ENCODE measurements around the gene MTHFS.

Gene MTHFS

DNA sequence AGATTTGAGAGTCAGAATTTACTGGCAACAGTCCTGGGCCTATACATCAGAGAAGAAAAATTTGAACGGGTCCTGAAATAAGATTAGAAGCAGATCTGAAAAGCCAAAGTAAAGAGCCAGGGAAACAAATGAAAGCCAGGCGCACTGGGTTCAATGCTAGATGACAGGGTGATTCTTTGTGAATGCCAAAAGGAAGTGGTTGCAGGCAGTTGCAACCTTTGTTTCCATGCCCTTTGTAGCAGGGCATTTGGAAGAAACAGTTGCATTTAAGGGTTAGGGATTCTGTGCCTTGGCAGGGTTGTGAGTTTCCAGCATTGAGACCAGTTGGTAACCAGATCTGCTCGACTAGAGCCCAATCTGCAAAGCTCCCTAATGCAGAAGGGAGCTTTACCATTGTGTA, 36.4 kb upstream of the MTHFS start:
- no peaks in the 10 kb centered on the region for H3K4me1 ChIP-seq (ENCODE audit: control insufficient read depth, low read length)
- no peaks in the 10 kb centered on the region for H3K9me3 ChIP-seq (ENCODE audit: control insufficient read depth, insufficient read depth, low read length)
- TF ChIP-seq, protein P1, sequence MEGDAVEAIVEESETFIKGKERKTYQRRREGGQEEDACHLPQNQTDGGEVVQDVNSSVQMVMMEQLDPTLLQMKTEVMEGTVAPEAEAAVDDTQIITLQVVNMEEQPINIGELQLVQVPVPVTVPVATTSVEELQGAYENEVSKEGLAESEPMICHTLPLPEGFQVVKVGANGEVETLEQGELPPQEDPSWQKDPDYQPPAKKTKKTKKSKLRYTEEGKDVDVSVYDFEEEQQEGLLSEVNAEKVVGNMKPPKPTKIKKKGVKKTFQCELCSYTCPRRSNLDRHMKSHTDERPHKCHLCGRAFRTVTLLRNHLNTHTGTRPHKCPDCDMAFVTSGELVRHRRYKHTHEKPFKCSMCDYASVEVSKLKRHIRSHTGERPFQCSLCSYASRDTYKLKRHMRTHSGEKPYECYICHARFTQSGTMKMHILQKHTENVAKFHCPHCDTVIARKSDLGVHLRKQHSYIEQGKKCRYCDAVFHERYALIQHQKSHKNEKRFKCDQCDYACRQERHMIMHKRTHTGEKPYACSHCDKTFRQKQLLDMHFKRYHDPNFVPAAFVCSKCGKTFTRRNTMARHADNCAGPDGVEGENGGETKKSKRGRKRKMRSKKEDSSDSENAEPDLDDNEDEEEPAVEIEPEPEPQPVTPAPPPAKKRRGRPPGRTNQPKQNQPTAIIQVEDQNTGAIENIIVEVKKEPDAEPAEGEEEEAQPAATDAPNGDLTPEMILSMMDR (IDR thresholded peaks at IDR 0.05; ENCODE audit: low read depth, low read length, poor library complexity, severe bottlenecking), result no peak
- TF ChIP-seq EZH2phosphoT487 (IDR thresholded peaks at IDR 0.05; ENCODE audit: borderline replicate concordance, low read length), result no peak
- no peaks in the 10 kb centered on the region for H3F3A ChIP-seq (ENCODE audit: control insufficient read depth, insufficient read depth)
- H3K27ac ChIP-seq (ENCODE audit: low read depth, low read length), result no peak overlapping the region
- H3K79me2 ChIP-seq (ENCODE audit: control insufficient read depth, low read length), result no peaks in the 10 kb centered on the region
- no peak overlapping the region for H3K4me3 ChIP-seq (ENCODE audit: low read length)
- no peaks in the 10 kb centered on the region for H4K20me1 ChIP-seq (ENCODE audit: control insufficient read depth, insufficient read depth, low read depth, low read length)
- H3K4me2 ChIP-seq (ENCODE audit: low read length), result no peak overlapping the region
- H3K27me3 ChIP-seq (ENCODE audit: control insufficient read depth, low read length), result peaks cover 1% of the 10 kb centered on the region; the same call in 1 of the 2 replicates
- H3K9me2 ChIP-seq (replicated peaks; ENCODE audit: control insufficient read depth, low read length), result no peaks in the 10 kb centered on the region
- no peaks in the 10 kb centered on the region for H3K36me3 ChIP-seq (ENCODE audit: control insufficient read depth, low read length)

DNA sequence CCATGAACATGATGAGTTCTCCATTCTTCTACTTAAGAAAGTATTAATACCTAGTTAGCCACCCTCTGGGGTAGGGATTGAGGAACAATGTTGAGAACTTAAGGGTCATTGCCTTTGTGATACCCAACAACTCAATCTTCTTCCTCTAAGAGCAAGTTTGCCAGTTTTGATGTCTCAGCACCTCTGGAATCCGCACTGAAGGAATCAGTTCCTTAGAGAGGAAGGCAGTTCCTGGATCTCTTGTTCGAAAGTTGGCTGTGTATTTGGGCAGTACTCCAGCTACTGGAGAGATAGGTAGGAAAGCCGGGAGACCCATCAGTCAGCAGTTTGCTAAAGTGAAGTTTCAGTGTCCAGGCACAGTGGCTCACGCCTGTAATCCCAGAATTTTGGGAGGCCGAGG, 35.6 kb upstream of the MTHFS start:
- Histone ChIP-seq H3F3A (ENCODE audit: control insufficient read depth, insufficient read depth) (no peaks in the 10 kb centered on the region), H3K36me3 (ENCODE audit: control insufficient read depth, low read length) (no peaks in the 10 kb centered on the region), H4K20me1 (ENCODE audit: control insufficient read depth, insufficient read depth, low read depth, low read length) (no peaks in the 10 kb centered on the region), H3K4me3 (ENCODE audit: low read length) (no peak overlapping the region), H3K9me3 (ENCODE audit: control insufficient read depth, insufficient read depth, low read length) (no peaks in the 10 kb centered on the region), H3K4me1 (ENCODE audit: control insufficient read depth, low read length) (no peaks in the 10 kb centered on the region), H3K27ac (ENCODE audit: low read depth, low read length) (no peak overlapping the region), H3K79me2 (ENCODE audit: control insufficient read depth, low read length) (no peaks in the 10 kb centered on the region), H3K9me2 (replicated peaks; ENCODE audit: control insufficient read depth, low read length) (no peaks in the 10 kb centered on the region), H3K4me2 (ENCODE audit: low read length) (no peak overlapping the region), H3K27me3 (ENCODE audit: control insufficient read depth, low read length) (no peaks in the 10 kb centered on the region; the same call in 1 of the 2 replicates)
- no peak for TF ChIP-seq EZH2phosphoT487 (IDR thresholded peaks at IDR 0.05; ENCODE audit: borderline replicate concordance, low read length)
- TF ChIP-seq, protein P1 (IDR thresholded peaks at IDR 0.05; ENCODE audit: low read depth, low read length, poor library complexity, severe bottlenecking), result no peak

DNA sequence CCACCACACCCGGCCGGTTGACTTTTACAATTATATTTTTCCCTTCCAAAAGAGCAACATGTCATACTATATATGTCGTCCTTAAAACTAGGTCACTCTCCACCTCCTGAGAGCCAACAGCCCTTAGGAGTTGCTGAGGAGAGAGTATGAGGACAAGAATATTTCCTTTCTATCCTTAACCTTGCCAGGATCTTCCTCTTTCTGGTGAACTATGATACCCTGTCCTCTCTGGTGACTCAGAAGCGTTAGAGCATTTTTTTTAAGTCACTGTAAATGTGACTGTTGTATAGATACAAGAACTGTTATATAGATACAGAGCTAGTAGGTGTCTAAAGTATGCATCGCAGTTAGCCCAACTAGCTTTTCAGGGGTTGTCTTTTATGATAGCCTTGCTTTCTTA, 33.7 kb upstream of the MTHFS start:
- Histone ChIP-seq H3K36me3 (ENCODE audit: control insufficient read depth, low read length) (no peaks in the 10 kb centered on the region), H3K4me3 (ENCODE audit: low read length) (no peak overlapping the region), H3K9me2 (replicated peaks; ENCODE audit: control insufficient read depth, low read length) (no peaks in the 10 kb centered on the region), H3K27ac (ENCODE audit: low read depth, low read length) (no peak overlapping the region), H3K27me3 (ENCODE audit: control insufficient read depth, low read length) (no peaks in the 10 kb centered on the region; the same call in 1 of the 2 replicates), H3K79me2 (ENCODE audit: control insufficient read depth, low read length) (no peaks in the 10 kb centered on the region), H3K4me2 (ENCODE audit: low read length) (no peak overlapping the region), H3K9me3 (ENCODE audit: control insufficient read depth, insufficient read depth, low read length) (no peaks in the 10 kb centered on the region), H3K4me1 (ENCODE audit: control insufficient read depth, low read length) (no peaks in the 10 kb centered on the region), H4K20me1 (ENCODE audit: control insufficient read depth, insufficient read depth, low read depth, low read length) (no peaks in the 10 kb centered on the region), H3F3A (ENCODE audit: control insufficient read depth, insufficient read depth) (no peaks in the 10 kb centered on the region)
- no peak for TF ChIP-seq EZH2phosphoT487 (IDR thresholded peaks at IDR 0.05; ENCODE audit: borderline replicate concordance, low read length)
- TF ChIP-seq, protein P1 (IDR thresholded peaks at IDR 0.05; ENCODE audit: low read depth, low read length, poor library complexity, severe bottlenecking), result no peak

Data from DOHH2 (cell line).